ENCODE data around the gene STRIP2.

- no peak for TF ChIP-seq EZH2 (IDR thresholded peaks at IDR 0.05; ENCODE audit: borderline replicate concordance, low read depth, low read length, severe bottlenecking)
- TF ChIP-seq CTCF (IDR thresholded peaks at IDR 0.05; ENCODE audit: borderline replicate concordance, extremely low read depth, low read length, poor library complexity, severe bottlenecking) = no peak
Observed at GRCh38 chr7:129479831-129480230, 45.6 kb downstream of the STRIP2 start.
